ENCODE measurements around the gene ACO1. TPM values are rescaled to one million over a fixed set of nuclear protein-coding genes. Genes with fewer than 3 reads are reported as not detected.

ACO1 gene
- total RNA-seq, 4 donors from 2014 or later, result 44.6 to 57.6 (median 45.3) TPM

DNA sequence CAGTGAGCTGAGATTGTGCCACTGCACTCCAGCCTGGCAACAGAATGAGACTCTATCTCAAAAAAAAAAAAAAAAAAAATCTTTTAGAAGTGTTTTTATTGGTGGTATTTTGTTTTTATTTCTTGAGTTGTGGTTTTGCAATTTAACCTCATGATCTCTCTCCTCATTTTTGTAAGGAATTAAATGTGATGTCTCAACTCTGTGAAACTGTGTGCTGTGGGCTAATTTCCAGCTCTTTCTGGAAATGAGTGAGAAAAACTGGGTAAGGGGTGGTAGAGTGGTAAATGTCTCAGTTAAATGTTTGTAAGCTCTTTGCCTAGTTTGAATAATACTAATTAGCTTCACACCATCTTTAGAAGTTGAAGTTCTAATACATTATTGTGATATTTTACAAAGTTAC lies 29.0 kb downstream of the ACO1 start:
- H3K4me3 ChIP-seq (replicated peaks in 1 of 3), result no peak overlapping the region
- intact Hi-C loops (cut with DNase I), result no loop called here
- TF ChIP-seq POLR2A (IDR thresholded peaks at IDR 0.05), result no peak
- TF ChIP-seq, protein P1, sequence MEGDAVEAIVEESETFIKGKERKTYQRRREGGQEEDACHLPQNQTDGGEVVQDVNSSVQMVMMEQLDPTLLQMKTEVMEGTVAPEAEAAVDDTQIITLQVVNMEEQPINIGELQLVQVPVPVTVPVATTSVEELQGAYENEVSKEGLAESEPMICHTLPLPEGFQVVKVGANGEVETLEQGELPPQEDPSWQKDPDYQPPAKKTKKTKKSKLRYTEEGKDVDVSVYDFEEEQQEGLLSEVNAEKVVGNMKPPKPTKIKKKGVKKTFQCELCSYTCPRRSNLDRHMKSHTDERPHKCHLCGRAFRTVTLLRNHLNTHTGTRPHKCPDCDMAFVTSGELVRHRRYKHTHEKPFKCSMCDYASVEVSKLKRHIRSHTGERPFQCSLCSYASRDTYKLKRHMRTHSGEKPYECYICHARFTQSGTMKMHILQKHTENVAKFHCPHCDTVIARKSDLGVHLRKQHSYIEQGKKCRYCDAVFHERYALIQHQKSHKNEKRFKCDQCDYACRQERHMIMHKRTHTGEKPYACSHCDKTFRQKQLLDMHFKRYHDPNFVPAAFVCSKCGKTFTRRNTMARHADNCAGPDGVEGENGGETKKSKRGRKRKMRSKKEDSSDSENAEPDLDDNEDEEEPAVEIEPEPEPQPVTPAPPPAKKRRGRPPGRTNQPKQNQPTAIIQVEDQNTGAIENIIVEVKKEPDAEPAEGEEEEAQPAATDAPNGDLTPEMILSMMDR (IDR thresholded peaks at IDR 0.05), result no peak
- H3K36me3 ChIP-seq, result peaks cover 7 to 14% of the 10 kb centered on the region in 2 donors
- H3K27me3 ChIP-seq, result no peaks in the 10 kb centered on the region
- H3K27ac ChIP-seq, result peak overlapping the region; percentile 28 to 66 (median 53)
- no peak for DNase-seq
- H3K9me3 ChIP-seq, result no peaks in the 10 kb centered on the region
- peaks cover 9 to 21% of the 10 kb centered on the region in 2 donors for H3K4me1 ChIP-seq

DNA sequence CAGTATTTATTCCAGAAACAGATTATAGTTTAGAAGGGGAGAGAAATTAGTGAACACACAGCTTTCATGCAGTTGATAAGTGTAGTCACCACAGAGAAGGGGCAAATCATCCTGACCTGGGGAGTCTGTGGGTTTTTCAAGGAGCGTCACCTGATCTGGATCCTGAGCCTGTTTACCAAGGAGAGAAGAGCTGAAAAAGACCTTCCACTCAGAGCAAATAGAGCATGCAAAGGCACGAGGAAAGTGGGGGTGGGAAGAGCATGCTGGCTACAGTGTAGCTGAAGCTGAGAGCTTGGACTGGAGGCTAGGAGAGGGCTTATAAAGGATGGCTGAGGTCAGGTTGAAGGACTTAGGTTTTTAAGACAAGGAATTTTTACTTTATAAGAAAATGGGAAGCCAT lies 30.4 kb downstream of the ACO1 start:
- intact Hi-C loops (cut with DNase I), result no loop called here

DNA sequence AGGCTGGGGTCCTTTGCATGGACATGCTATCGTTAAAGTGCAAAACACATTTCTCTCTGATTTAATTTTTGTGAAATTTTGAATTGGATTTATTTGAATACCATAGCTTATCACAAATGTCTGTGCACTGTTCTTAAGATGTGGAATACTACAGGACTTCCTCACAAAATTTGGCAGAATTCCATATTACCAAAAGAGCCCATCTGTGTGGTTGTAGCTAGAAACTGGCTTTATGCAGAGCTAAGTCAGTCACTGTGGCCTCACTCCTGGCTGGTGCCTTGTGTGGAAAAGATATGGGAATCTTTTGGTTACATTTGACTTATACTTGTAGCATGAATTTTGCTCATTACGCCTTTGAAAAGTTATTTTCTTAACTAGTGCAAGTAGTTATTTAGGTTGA lies 35.5 kb downstream of the ACO1 start:
- no peak for DNase-seq
- Histone ChIP-seq H3K4me3 (replicated peaks in 1 of 3) (no peak overlapping the region), H3K36me3 (peaks cover 13% of the 10 kb centered on the region in 2 donors), H3K27ac (no peak overlapping the region), H3K9me3 (no peaks in the 10 kb centered on the region), H3K4me1 (peaks cover 5 to 7% of the 10 kb centered on the region in 2 donors), H3K27me3 (no peaks in the 10 kb centered on the region)
- 98% methylated on average over 2 of the region's 2 CpGs for WGBS, 2 donors
- TF ChIP-seq, protein P1 (IDR thresholded peaks at IDR 0.05), result no peak
- TF ChIP-seq POLR2A (IDR thresholded peaks at IDR 0.05), result no peak
- intact Hi-C loops (cut with DNase I), result no loop called here

More for the DNA sequence above, 30.4 kb downstream of the ACO1 start:
- H3K4me3 ChIP-seq (replicated peaks in 1 of 3), result no peak overlapping the region
- TF ChIP-seq, protein P1 (IDR thresholded peaks at IDR 0.05), result no peak
- no peak for TF ChIP-seq POLR2A (IDR thresholded peaks at IDR 0.05)
- DNase-seq, result peak; percentile 79
- no peaks in the 10 kb centered on the region for H3K9me3 ChIP-seq
- H3K4me1 ChIP-seq, result peaks cover 9 to 21% of the 10 kb centered on the region in 2 donors
- WGBS, 2 donors, result 33 to 59% methylated on average over 2 of the region's 2 CpGs
- H3K36me3 ChIP-seq, result peaks cover 7 to 12% of the 10 kb centered on the region in 2 donors
- H3K27ac ChIP-seq, result peak overlapping the region; percentile 53 to 72 (median 66)
- H3K27me3 ChIP-seq, result no peaks in the 10 kb centered on the region

DNA sequence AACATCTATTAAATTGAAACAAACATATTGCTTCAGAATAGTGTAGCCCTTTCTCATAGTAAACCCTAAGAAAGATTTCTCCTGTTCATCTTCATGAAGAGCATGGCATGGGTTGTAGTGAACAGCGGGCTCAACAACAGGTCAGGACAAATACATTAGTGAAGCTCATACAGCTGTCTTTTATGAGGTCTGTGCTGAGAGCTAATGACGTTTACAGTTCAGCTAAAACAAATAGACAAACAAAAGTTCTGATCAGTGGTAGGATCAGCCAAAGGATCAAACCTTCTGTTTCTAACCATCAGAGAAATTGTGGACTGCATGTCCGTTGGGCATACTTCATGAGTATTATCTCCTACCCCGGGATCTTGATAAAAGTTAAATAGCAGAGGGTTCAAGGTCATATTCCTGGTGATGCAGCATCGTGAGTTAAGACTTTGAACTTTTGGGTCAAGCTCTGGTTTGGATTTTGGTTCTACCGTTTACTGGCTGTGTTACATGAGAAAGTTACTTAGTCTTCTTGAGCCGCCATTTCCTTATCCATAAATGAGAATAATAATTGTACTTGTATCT lies 37.9 kb downstream of the ACO1 start:
- no peak overlapping the region for H3K4me3 ChIP-seq (replicated peaks in 1 of 3)
- H3K27ac ChIP-seq, result no peak overlapping the region
- H3K4me1 ChIP-seq, result no peaks in the 10 kb centered on the region
- no peaks in the 10 kb centered on the region for H3K27me3 ChIP-seq
- 93% methylated on average over 7 of the region's 7 CpGs for WGBS, 2 donors
- H3K36me3 ChIP-seq, result peaks cover 22 to 24% of the 10 kb centered on the region in 2 donors
- intact Hi-C loops (cut with DNase I), result no loop called here
- DNase-seq, result no peak
- no peak for TF ChIP-seq POLR2A (IDR thresholded peaks at IDR 0.05)
- TF ChIP-seq, protein P1 (IDR thresholded peaks at IDR 0.05), result no peak
- H3K9me3 ChIP-seq, result no peaks in the 10 kb centered on the region

DNA sequence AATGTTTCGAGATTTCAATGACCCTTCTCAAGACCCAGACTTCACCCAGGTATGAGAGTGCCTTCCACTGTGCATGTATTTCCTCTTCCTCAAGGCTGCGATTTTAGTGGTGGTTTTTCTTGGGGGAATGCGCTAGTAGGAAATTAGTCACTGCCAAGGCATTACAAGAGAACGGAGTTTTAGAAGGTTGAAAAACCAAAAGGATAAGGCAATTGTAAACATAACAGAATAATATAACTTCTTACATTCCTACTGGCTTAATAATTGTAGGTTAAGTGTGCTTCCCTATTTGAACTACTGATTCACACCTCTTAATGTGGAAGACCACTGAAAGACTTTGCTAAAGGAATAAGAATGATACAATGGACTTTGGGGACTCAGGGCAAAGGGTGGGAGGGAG lies 38.9 kb downstream of the ACO1 start:
- intact Hi-C loops (cut with DNase I), result no loop called here
- 90 to 95% methylated on average over 4 of the region's 4 CpGs for WGBS, 2 donors
- Histone ChIP-seq H3K9me3 (no peaks in the 10 kb centered on the region), H3K36me3 (peaks cover 22 to 27% of the 10 kb centered on the region in 2 donors), H3K4me3 (replicated peaks in 1 of 3) (no peak overlapping the region), H3K4me1 (no peaks in the 10 kb centered on the region), H3K27me3 (no peaks in the 10 kb centered on the region), H3K27ac (no peak overlapping the region)
- no peak for DNase-seq
- TF ChIP-seq, protein P1 (IDR thresholded peaks at IDR 0.05), result no peak
- no peak for TF ChIP-seq POLR2A (IDR thresholded peaks at IDR 0.05)

Measured in thyroid gland (tissue), 4 donors.